SK-N-MC (cell line): ENCODE results near the gene B4GALNT2.
A peak's percentile ranks its signal among the peaks of the same experiment; 100 is the strongest.

Experiments used
- DNase-seq: peaks from one replicate; pipeline ENCODE4 v3.0.0-alpha.2; 2011; ENCODE audit warnings: low read depth, low spot score
- H3K27ac ChIP-seq: fragments of 200-600 bp; sonication (generic); 2 replicates; pipeline ENCODE4 v1.5.1; 2016; ENCODE audit warnings: mixed run types
- H3K36me3 ChIP-seq: fragments of 200-600 bp; sonication (generic); 2 replicates; pipeline ENCODE4 v1.6.1; 2017; ENCODE audit warnings: antibody characterized with exemption, low read length, mixed read lengths; ENCODE audit not compliant: insufficient read depth
- H3K4me3 ChIP-seq: fragments of 200-600 bp; sonication (generic); 2 replicates; pipeline ENCODE4 v1.5.1; 2016
- H3K9ac ChIP-seq: fragments of 200-600 bp; sonication (generic); 2 replicates; pipeline ENCODE4 v1.8.0; 2017; ENCODE audit warnings: mixed run types, mixed read lengths; ENCODE audit not compliant: insufficient read length
- H3K9me3 ChIP-seq: fragments of 200-600 bp; sonication (generic); 2 replicates; pipeline ENCODE4 v1.6.1; 2017; ENCODE audit warnings: low read depth, mild to moderate bottlenecking, antibody characterized with exemption, low read length, moderate library complexity, mixed read lengths
- EZH2 ChIP-seq: fragments of 200-600 bp; sonication (generic); IDR thresholded peaks from one replicate; pipeline ENCODE4 v1.6.1; 2017; ENCODE audit warnings: antibody characterized with exemption
- FOXP2 ChIP-seq: optimal IDR thresholded peaks from 2 replicates; pipeline ENCODE3; 2011; ENCODE audit warnings: mild to moderate bottlenecking, moderate library complexity; ENCODE audit not compliant: insufficient read depth; ENCODE audit errors: extremely low read length, control extremely low read depth
- POLR2AphosphoS5 ChIP-seq: IDR thresholded peaks from 2 replicates; pipeline ENCODE4 v1.6.1; 2012; ENCODE audit warnings: mild to moderate bottlenecking, low read depth, low read length, borderline replicate concordance

Gene B4GALNT2

GRCh38 chr17:49218941-49219913 lies 86.7 kb downstream of the B4GALNT2 start:
- Histone ChIP-seq H3K36me3 (peaks cover 13% of the 10 kb centered on the region; the same call in 1 of the 2 replicates), H3K9me3 (no peaks in the 10 kb centered on the region), H3K27ac (no peak overlapping the region), H3K4me3 (no peak overlapping the region), H3K9ac (no peak overlapping the region)
- no peak for DNase-seq
- TF ChIP-seq POLR2AphosphoS5: no peak
- no peak for TF ChIP-seq FOXP2
- no peak for TF ChIP-seq EZH2

GRCh38 chr17:49219987-49220386 lies 87.4 kb downstream of the B4GALNT2 start:
- no peaks in the 10 kb centered on the region for H3K9me3 ChIP-seq
- H3K27ac ChIP-seq: no peak overlapping the region
- H3K36me3 ChIP-seq: peaks cover 20% of the 10 kb centered on the region; the same call in 1 of the 2 replicates
- H3K9ac ChIP-seq: no peak overlapping the region
- TF ChIP-seq FOXP2: no peak
- DNase-seq: no peak
- H3K4me3 ChIP-seq: no peak overlapping the region

- no peak for DNase-seq
- H3K36me3 ChIP-seq: peaks cover 40% of the 10 kb centered on the region
- no peak for TF ChIP-seq FOXP2
- no peak for TF ChIP-seq EZH2
- TF ChIP-seq POLR2AphosphoS5: no peak
- no peak overlapping the region for H3K9ac ChIP-seq
- no peak overlapping the region for H3K4me3 ChIP-seq
- no peaks in the 10 kb centered on the region for H3K9me3 ChIP-seq
- peak overlapping the region; percentile 59 for H3K27ac ChIP-seq
These were observed 90.6 kb downstream of the B4GALNT2 start for GRCh38 chr17:49223168-49223516.

GRCh38 chr17:49223517-49224197 lies 91.1 kb downstream of the B4GALNT2 start:
- H3K36me3 ChIP-seq: peaks cover 40% of the 10 kb centered on the region
- H3K27ac ChIP-seq: peak overlapping the region; percentile 59
- H3K9me3 ChIP-seq: no peaks in the 10 kb centered on the region
- no peak overlapping the region for H3K4me3 ChIP-seq
- no peak for DNase-seq
- no peak; the same call in 1 of the 2 replicates for TF ChIP-seq POLR2AphosphoS5
- TF ChIP-seq FOXP2: no peak
- TF ChIP-seq EZH2: no peak
- no peak overlapping the region for H3K9ac ChIP-seq

- no peak for TF ChIP-seq EZH2
- TF ChIP-seq FOXP2: no peak
- TF ChIP-seq POLR2AphosphoS5: no peak
- Histone ChIP-seq H3K4me3 (no peak overlapping the region), H3K36me3 (peaks cover 40% of the 10 kb centered on the region), H3K27ac (no peak overlapping the region), H3K9ac (no peak overlapping the region), H3K9me3 (no peaks in the 10 kb centered on the region)
- no peak for DNase-seq
These were observed 91.8 kb downstream of the B4GALNT2 start for GRCh38 chr17:49224198-49224996.

- no peak for DNase-seq
- Histone ChIP-seq H3K4me3 (no peak overlapping the region), H3K27ac (no peak overlapping the region), H3K36me3 (peaks cover 40% of the 10 kb centered on the region), H3K9me3 (no peaks in the 10 kb centered on the region), H3K9ac (no peak overlapping the region)
- TF ChIP-seq POLR2AphosphoS5 (no peak; the same call in 1 of the 2 replicates), FOXP2 (no peak), EZH2 (no peak)
These were observed 92.4 kb downstream of the B4GALNT2 start for GRCh38 chr17:49224997-49225337.

GRCh38 chr17:49225554-49226236 lies 93.1 kb downstream of the B4GALNT2 start:
- Histone ChIP-seq H3K27ac (peak overlapping the region; percentile 94; the same call in 1 of the 2 replicates), H3K9me3 (no peaks in the 10 kb centered on the region), H3K36me3 (peaks cover 40% of the 10 kb centered on the region), H3K9ac (no peak overlapping the region), H3K4me3 (no peak overlapping the region)
- TF ChIP-seq EZH2: no peak
- no peak for TF ChIP-seq POLR2AphosphoS5
- no peak for TF ChIP-seq FOXP2
- DNase-seq: no peak
